Loucy (cell line): Measurements from ENCODE around the gene DDB1.
A peak's percentile ranks its signal among the peaks of the same experiment; 100 is the strongest.
"Not testable (repeated sequence)": the region's sequence is repeated elsewhere in the genome, so short reads cannot be mapped to it uniquely, and the experiment has no call there.

Experiments
- H2AFZ ChIP-seq: fragments of 200-600 bp; sonication (generic); 2 replicates; pipeline ENCODE4 v1.6.0; 2016; ENCODE audit warnings: antibody characterized with exemption, mild to moderate bottlenecking, low read length, moderate library complexity
- H3F3A ChIP-seq: fragments of 200-600 bp; 2 replicates; pipeline ENCODE4 v1.6.0; 2016; ENCODE audit warnings: antibody characterized with exemption, low read depth, mild to moderate bottlenecking
- H3K27me3 ChIP-seq: fragments of 200-600 bp; sonication (generic); 2 replicates; pipeline ENCODE4 v1.6.1; 2014; ENCODE audit warnings: low read length, mild to moderate bottlenecking; ENCODE audit not compliant: insufficient read depth, poor library complexity, severe bottlenecking
- H3K36me3 ChIP-seq: fragments of 200-600 bp; sonication (generic); 2 replicates; pipeline ENCODE4 v1.6.1; 2016; ENCODE audit warnings: low read length; ENCODE audit not compliant: insufficient read depth
- H3K4me1 ChIP-seq: fragments of 200-600 bp; sonication (generic); 2 replicates; pipeline ENCODE4 v1.5.1; 2014; ENCODE audit warnings: low read length, mild to moderate bottlenecking; ENCODE audit not compliant: insufficient read depth, poor library complexity, severe bottlenecking
- H3K4me2 ChIP-seq: fragments of 200-600 bp; sonication (generic); 2 replicates; pipeline ENCODE4 v1.6.0; 2014; ENCODE audit warnings: antibody characterized with exemption, low read length, low read depth, mild to moderate bottlenecking; ENCODE audit not compliant: poor library complexity, severe bottlenecking
- H3K4me3 ChIP-seq: fragments of 200-600 bp; sonication (generic); 2 replicates; pipeline ENCODE4 v1.5.1; 2014; ENCODE audit warnings: low read length, mild to moderate bottlenecking, mixed read lengths; ENCODE audit not compliant: poor library complexity, severe bottlenecking
- H3K79me2 ChIP-seq: fragments of 200-600 bp; sonication (generic); 2 replicates; pipeline ENCODE4 v1.6.1; 2014; ENCODE audit warnings: low read length; ENCODE audit not compliant: insufficient read depth
- H3K9ac ChIP-seq: fragments of 200-600 bp; sonication (generic); 2 replicates; pipeline ENCODE4 v1.6.0; 2014; ENCODE audit warnings: mild to moderate bottlenecking, low read depth, low read length, moderate library complexity; ENCODE audit not compliant: poor library complexity, severe bottlenecking
- H3K9me2 ChIP-seq: fragments of 200-600 bp; sonication (generic); replicated peaks from 2 replicates; pipeline ENCODE4 v1.6.1; 2016; ENCODE audit warnings: low read depth, low read length, mixed read lengths
- H3K9me3 ChIP-seq: fragments of 200-600 bp; sonication (generic); 2 replicates; pipeline ENCODE4 v1.6.1; 2014; ENCODE audit warnings: mild to moderate bottlenecking, antibody characterized with exemption, low read length, low read depth; ENCODE audit not compliant: insufficient read depth
- H4K20me1 ChIP-seq: fragments of 200-600 bp; sonication (generic); 2 replicates; pipeline ENCODE4 v1.6.0; 2014; ENCODE audit warnings: antibody characterized with exemption, low read length, mild to moderate bottlenecking; ENCODE audit not compliant: insufficient read depth, poor library complexity, severe bottlenecking
- EZH2phosphoT487 ChIP-seq: fragments of 200-600 bp; IDR thresholded peaks from 2 replicates; pipeline ENCODE4 v1.6.1; 2018; ENCODE audit warnings: antibody characterized with exemption, mild to moderate bottlenecking, moderate library complexity, borderline replicate concordance
- TF ChIP-seq, protein P1 (sequence below): fragments of 200-600 bp; sonication (generic); conservative IDR thresholded peaks from 2 replicates; pipeline ENCODE4 v1.5.1; 2014; ENCODE audit warnings: mild to moderate bottlenecking, antibody characterized with exemption, low read length

DDB1 gene

GRCh38 chr11:61256710-61257482, 76.0 kb downstream of the DDB1 start:
- Histone ChIP-seq H2AFZ (no peak overlapping the region), H3K9ac (no peak overlapping the region), H4K20me1 (no peaks in the 10 kb centered on the region), H3K79me2 (no peaks in the 10 kb centered on the region), H3F3A (no peaks in the 10 kb centered on the region), H3K9me3 (no peaks in the 10 kb centered on the region), H3K36me3 (no peaks in the 10 kb centered on the region), H3K4me2 (no peak overlapping the region), H3K4me1 (no peaks in the 10 kb centered on the region), H3K9me2 (no peaks in the 10 kb centered on the region), H3K4me3 (no peak overlapping the region), H3K27me3 (no peaks in the 10 kb centered on the region)
- TF ChIP-seq EZH2phosphoT487, result no peak
- TF ChIP-seq, protein P1, sequence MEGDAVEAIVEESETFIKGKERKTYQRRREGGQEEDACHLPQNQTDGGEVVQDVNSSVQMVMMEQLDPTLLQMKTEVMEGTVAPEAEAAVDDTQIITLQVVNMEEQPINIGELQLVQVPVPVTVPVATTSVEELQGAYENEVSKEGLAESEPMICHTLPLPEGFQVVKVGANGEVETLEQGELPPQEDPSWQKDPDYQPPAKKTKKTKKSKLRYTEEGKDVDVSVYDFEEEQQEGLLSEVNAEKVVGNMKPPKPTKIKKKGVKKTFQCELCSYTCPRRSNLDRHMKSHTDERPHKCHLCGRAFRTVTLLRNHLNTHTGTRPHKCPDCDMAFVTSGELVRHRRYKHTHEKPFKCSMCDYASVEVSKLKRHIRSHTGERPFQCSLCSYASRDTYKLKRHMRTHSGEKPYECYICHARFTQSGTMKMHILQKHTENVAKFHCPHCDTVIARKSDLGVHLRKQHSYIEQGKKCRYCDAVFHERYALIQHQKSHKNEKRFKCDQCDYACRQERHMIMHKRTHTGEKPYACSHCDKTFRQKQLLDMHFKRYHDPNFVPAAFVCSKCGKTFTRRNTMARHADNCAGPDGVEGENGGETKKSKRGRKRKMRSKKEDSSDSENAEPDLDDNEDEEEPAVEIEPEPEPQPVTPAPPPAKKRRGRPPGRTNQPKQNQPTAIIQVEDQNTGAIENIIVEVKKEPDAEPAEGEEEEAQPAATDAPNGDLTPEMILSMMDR, result no peak

DNA sequence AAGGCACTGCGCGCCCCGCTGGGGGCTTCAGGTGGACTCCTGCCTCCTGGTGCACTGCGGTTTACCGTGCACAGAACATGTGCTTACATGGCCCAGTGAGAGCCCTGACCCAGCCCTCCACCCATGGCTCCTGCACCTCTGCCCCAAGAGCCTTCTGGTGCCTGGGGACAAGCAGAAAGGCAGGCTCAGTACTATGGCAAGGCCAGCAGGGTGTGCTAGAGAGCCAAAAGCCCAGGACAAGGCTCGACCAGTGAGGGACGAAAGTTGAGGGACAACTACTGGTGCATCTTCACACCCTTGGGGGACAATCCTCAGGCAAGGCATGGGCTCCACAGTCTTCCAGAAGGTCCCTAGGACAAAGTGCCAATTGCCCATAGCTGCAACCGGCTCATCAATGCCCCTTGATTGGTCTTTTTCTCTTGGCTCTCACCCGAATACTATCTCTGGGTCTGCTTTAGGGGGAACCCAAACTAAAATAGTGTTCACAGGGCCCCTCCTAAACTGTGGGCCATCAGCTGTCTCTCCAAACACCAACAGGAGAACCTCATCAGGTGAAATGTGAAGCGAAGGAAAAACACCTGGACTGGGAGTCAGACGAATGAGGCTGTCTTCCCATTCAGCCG, 78.4 kb downstream of the DDB1 start:
- Histone ChIP-seq H3K4me2 (no peak overlapping the region), H3K4me1 (no peaks in the 10 kb centered on the region), H3K4me3 (no peak overlapping the region), H3F3A (no peaks in the 10 kb centered on the region), H3K9me2 (no peaks in the 10 kb centered on the region), H3K9me3 (no peaks in the 10 kb centered on the region), H3K36me3 (no peaks in the 10 kb centered on the region), H3K27me3 (no peaks in the 10 kb centered on the region), H3K9ac (no peak overlapping the region), H3K79me2 (no peaks in the 10 kb centered on the region), H4K20me1 (no peaks in the 10 kb centered on the region), H2AFZ (peak overlapping the region; percentile 60)
- TF ChIP-seq, protein P1, result peak; percentile 83
- no peak for TF ChIP-seq EZH2phosphoT487

DNA sequence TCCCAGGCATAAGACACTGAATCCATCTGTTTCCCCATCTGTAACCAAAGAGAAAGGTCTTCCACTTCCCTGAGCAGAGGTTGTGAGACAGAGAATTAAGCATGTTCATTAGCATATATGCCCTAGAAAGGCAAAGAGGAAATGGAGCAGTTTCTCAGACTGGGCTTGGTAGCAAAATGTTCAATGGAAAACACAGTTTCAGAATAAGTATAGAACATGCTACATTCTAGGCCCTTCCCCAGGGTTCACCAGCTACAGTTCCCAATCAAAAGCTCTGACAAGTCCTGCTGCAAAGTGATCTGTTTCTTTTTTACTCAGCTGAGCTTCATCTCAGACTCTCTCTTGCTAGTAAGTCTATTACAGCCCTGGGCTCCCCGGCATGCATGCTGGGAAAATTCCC, 80.6 kb downstream of the DDB1 start:
- not testable (repeated sequence) for H3K36me3 ChIP-seq, H3K4me3 ChIP-seq, H3K27me3 ChIP-seq, H4K20me1 ChIP-seq, H3K79me2 ChIP-seq, H3K9me3 ChIP-seq, H3K4me2 ChIP-seq, H3K9ac ChIP-seq, H3K9me2 ChIP-seq, H3K4me1 ChIP-seq, H2AFZ ChIP-seq, H3F3A ChIP-seq

DNA sequence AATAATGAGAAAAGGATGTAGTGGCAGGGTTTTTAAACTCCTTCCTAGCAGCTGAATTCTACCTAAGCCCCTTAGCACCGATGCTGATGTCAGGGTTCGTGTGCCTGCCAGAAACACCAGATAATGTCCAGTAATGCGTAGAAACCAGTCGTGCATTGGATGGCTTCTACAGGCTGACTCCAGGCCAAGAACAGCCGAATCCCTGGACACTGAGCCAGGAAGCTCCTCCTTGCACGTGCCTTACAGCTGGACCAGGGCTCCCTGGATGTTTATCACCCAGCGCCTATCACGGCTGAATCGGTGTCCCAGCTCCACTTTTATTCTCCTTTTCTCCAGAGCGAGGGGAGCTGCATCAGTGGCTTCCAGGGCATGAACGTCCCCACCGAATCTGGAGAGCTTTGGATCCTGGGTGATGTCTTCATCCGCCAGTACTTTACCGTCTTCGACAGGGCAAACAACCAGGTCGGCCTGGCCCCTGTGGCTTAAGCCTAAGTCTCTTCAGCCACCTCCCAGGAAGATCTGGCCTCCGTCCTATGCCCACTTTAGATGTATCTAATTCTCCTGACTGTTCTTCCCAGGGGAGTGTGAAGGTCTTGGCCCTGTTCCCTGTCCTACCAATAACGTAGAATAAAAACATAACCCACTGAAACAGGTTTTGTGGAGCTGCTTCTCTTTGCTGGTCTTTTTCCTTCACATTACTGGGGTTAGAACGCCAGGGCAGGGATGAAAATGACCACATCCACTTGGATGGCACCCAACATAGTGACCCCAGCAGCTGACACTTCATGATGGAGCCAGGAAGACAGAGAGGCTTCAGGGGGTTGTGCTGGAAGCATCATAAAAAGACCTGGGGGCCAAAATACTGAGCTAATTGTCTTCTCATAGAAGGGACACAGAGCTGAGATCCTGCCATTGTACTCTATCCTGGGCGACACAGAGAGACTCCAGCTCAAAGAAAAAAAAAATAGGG, 81.8 kb downstream of the DDB1 start:
- not testable (repeated sequence) for H3K4me2 ChIP-seq, H3F3A ChIP-seq, H3K9ac ChIP-seq, H3K4me3 ChIP-seq, H2AFZ ChIP-seq, H3K36me3 ChIP-seq, H3K9me2 ChIP-seq, H3K4me1 ChIP-seq, H3K27me3 ChIP-seq, H4K20me1 ChIP-seq, H3K79me2 ChIP-seq, H3K9me3 ChIP-seq
